ENCODE measurements around the gene PEX11G.

- TF ChIP-seq CTCF (conservative IDR thresholded peaks at IDR 0.05; ENCODE audit: low read length): no peak
- TF ChIP-seq EZH2phosphoT487 (IDR thresholded peaks at IDR 0.05; ENCODE audit: borderline replicate concordance): no peak
Observed at GRCh38 chr19:7513809-7514642, 25.2 kb upstream of the PEX11G start.
